Natural killer cell (primary cell): ENCODE results near the gene DCUN1D5. TPM values are rescaled to one million over a fixed set of nuclear protein-coding genes. Genes with fewer than 3 reads are reported as not detected.

Source experiments
- ATAC-seq, 3 donors: fragments of 150-1000 bp in 2 of 3; fragments of 200-7000 bp in 1 of 3; cut with Tn5 transposase; 1 replicate in 1 of 3; 2 replicates in 2 of 3; pipeline ENCODE4 v1.10.0; 2021; ENCODE audit warnings: mild to moderate bottlenecking in 2 of 3, moderate library complexity in 2 of 3
- DNase-seq, 2 donors: peaks; one replicate each; pipeline versions ENCODE4 v3.0.0 to v3.0.0-alpha.2; 2013 to 2021; ENCODE audit warnings: mixed read lengths in 1 of 2
- H3K27ac ChIP-seq: one replicate; pipeline ENCODE4 v1.5.1; 2013; ENCODE audit warnings: mild to moderate bottlenecking, low read length
- H3K27me3 ChIP-seq: one replicate; pipeline ENCODE4 v1.6.1; 2013; ENCODE audit warnings: low read length; ENCODE audit not compliant: control insufficient read depth, insufficient read depth
- H3K36me3 ChIP-seq: one replicate; pipeline ENCODE4 v1.6.1; 2013; ENCODE audit warnings: low read length; ENCODE audit not compliant: control insufficient read depth, insufficient read depth
- H3K4me1 ChIP-seq: one replicate; pipeline ENCODE4 v1.6.1; 2013; ENCODE audit warnings: low read length; ENCODE audit not compliant: control insufficient read depth, insufficient read depth
- H3K4me3 ChIP-seq: one replicate; pipeline ENCODE4 v1.5.1; 2013; ENCODE audit warnings: low read length
- H3K9me3 ChIP-seq: one replicate; pipeline ENCODE4 v1.6.1; 2013; ENCODE audit warnings: low read length; ENCODE audit not compliant: control insufficient read depth, insufficient read depth
- H3K27ac Mint-ChIP-seq, 2 donors: one replicate each; pipeline ENCODE4 v1.8.0; 2022; ENCODE audit warnings: mild to moderate bottlenecking in 2 of 2, mixed read lengths in 2 of 2, moderate library complexity in 1 of 2
- H3K27me3 Mint-ChIP-seq, 2 donors: one replicate each; pipeline ENCODE4 v1.8.0; 2022; ENCODE audit warnings: low read depth in 2 of 2, mixed read lengths in 2 of 2
- H3K36me3 Mint-ChIP-seq: one replicate; pipeline ENCODE4 v1.8.0; 2022; ENCODE audit warnings: mixed read lengths
- H3K4me1 Mint-ChIP-seq, 2 donors: one replicate each; pipeline ENCODE4 v1.8.0; 2022; ENCODE audit warnings: mixed read lengths in 2 of 2
- H3K4me3 Mint-ChIP-seq: one replicate; pipeline ENCODE4 v1.8.0; 2022; ENCODE audit warnings: mild to moderate bottlenecking, moderate library complexity, mixed read lengths
- H3K9me3 Mint-ChIP-seq, 2 donors: one replicate each; pipeline ENCODE4 v1.8.0; 2022; ENCODE audit warnings: mixed read lengths in 2 of 2
- CTCF ChIP-seq: fragments of 200-600 bp; IDR thresholded peaks from one replicate; pipeline ENCODE4 v1.8.0; 2022; ENCODE audit warnings: antibody characterized with exemption
- WGBS: methylation state at CpG from one replicate; pipeline ENCODE4 v1.1.7; 2013; ENCODE audit warnings: missing lambda C conversion rate; ENCODE audit not compliant: insufficient coverage; 5-methylcytosine and 5-hydroxymethylcytosine counted together
- intact Hi-C: fragments of 100-400 bp; cut with micrococcal nuclease; formaldehyde crosslinking; loops from one replicate; pipeline ENCODE4 v1.14.2; 2022
- total RNA-seq, 4 donors: library from RNA; stranded (reverse); fragments of 120-200 nt in 1 of 4; gene quantifications; one replicate each; pipeline versions ENCODE4 v1.2.3 to v1.2.4, GENCODE V29; 2013 to 2022

DCUN1D5 gene
- total RNA-seq, 3 donors from 2014 or later (not counting 1 experiment from before 2014, with no cell fraction given), result 11.2 to 16.8 (median 15.2) TPM

- Mint-ChIP-seq H3K36me3 (no peaks in the 10 kb centered on the region), H3K9me3 (no peaks in the 10 kb centered on the region), H3K27me3 (peaks cover 4 to 31% of the 10 kb centered on the region in 2 donors), H3K4me1 (no peaks in the 10 kb centered on the region), H3K27ac (no peak overlapping the region), H3K4me3 (no peak overlapping the region)
- DNase-seq (no peak), ATAC-seq (no peak)
- Histone ChIP-seq H3K27ac (no peak overlapping the region), H3K4me1 (no peaks in the 10 kb centered on the region), H3K4me3 (no peak overlapping the region), H3K27me3 (peaks cover 2% of the 10 kb centered on the region), H3K9me3 (no peaks in the 10 kb centered on the region), H3K36me3 (no peaks in the 10 kb centered on the region)
- intact Hi-C loops, result no loop called here
- no peak for TF ChIP-seq CTCF
Observed at GRCh38 chr11:103047837-103048236, 44.1 kb downstream of the DCUN1D5 start.

DNA sequence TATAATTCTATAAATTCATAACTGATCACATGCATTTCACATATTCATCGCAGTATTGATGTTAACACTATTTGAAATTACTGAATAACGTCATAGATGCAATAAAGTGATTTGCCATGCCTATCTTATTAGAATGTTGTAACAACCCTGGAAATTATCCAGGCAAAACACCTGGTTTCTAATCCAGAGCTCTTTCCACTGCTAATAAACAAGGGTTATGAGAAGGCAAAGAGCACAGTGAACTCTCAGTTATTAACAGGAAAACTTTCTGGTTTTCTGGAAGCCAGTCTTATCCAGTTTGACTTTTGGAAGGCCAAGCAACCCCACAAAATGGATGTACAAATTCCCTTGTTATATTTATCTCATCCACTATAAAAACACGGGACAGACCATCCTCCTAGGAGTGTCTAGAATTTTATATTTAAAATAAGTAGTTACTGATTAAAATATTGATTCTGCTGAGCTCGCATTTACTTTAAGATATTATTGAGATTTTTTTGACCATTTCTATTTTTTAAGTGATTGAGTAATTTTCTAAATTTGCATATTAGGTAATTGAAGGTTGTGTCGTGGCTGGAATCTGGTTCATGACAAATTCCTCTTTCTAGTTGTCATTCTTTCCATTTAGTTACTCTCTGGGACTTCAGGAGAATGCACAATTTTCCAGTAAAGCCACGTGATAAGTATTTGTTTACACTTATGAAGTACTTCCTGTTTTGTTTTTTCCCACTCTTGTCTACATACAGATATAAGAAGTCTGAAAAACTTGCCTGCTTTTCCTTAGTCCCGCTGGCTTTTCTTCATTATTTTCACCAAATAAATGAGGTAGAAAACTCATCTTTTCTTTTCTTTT lies 47.9 kb downstream of the DCUN1D5 start:
- Histone ChIP-seq H3K36me3 (no peaks in the 10 kb centered on the region), H3K4me1 (no peaks in the 10 kb centered on the region), H3K27ac (no peak overlapping the region), H3K9me3 (no peaks in the 10 kb centered on the region), H3K4me3 (no peak overlapping the region), H3K27me3 (peaks cover 2% of the 10 kb centered on the region)
- TF ChIP-seq CTCF, result no peak
- no peaks in the 10 kb centered on the region for H3K4me1 Mint-ChIP-seq
- H3K4me3 Mint-ChIP-seq, result no peak overlapping the region
- WGBS, result 66% methylated on average over 5 of the region's 7 CpGs
- H3K36me3 Mint-ChIP-seq, result no peaks in the 10 kb centered on the region
- intact Hi-C loops, result no loop called here
- DNase-seq, result no peak
- ATAC-seq, result no peak
- H3K27me3 Mint-ChIP-seq, result peaks cover 10 to 40% of the 10 kb centered on the region in 2 donors
- no peaks in the 10 kb centered on the region for H3K9me3 Mint-ChIP-seq
- H3K27ac Mint-ChIP-seq, result no peak overlapping the region

- DNase-seq, result no peak
- no peak overlapping the region for H3K27ac Mint-ChIP-seq
Observed at GRCh38 chr11:103042161-103042560, 49.8 kb downstream of the DCUN1D5 start.

More at GRCh38 chr11:103042161-103042560, 49.8 kb downstream of the DCUN1D5 start:
- H3K27me3 ChIP-seq, result peaks cover 2% of the 10 kb centered on the region
- no peaks in the 10 kb centered on the region for H3K4me1 ChIP-seq
- Mint-ChIP-seq H3K4me3 (no peak overlapping the region), H3K27me3 (peaks cover 7 to 30% of the 10 kb centered on the region in 2 donors), H3K4me1 (no peaks in the 10 kb centered on the region), H3K9me3 (no peaks in the 10 kb centered on the region), H3K36me3 (no peaks in the 10 kb centered on the region)
- H3K4me3 ChIP-seq, result no peak overlapping the region
- no peaks in the 10 kb centered on the region for H3K36me3 ChIP-seq
- ATAC-seq, result no peak
- 72% methylated on average over 2 of the region's 2 CpGs for WGBS
- TF ChIP-seq CTCF, result no peak
- intact Hi-C loops, result no loop called here
- no peaks in the 10 kb centered on the region for H3K9me3 ChIP-seq
- H3K27ac ChIP-seq, result no peak overlapping the region
